GM23338 (cell line): Measurements from ENCODE around the gene MORC2. TPM values are rescaled to one million over a fixed set of nuclear protein-coding genes. Genes with fewer than 3 reads are reported as not detected.

Experiments used
- ATAC-seq: fragments of 200-7000 bp; cut with Tn5 transposase; 3 replicates; pipeline ENCODE4 v1.9.1; 2020
- DNase-seq: peaks from one replicate; pipeline ENCODE4 v3.0.0-alpha.2; 2015; ENCODE audit warnings: low spot score
- H2AFZ ChIP-seq: fragments of 200-600 bp; sonication (generic); 2 replicates; pipeline ENCODE4 v1.8.0; 2016; ENCODE audit warnings: antibody characterized with exemption, mild to moderate bottlenecking, moderate library complexity
- H3F3A ChIP-seq: fragments of 200-600 bp; sonication (generic); replicated peaks from 2 replicates; pipeline ENCODE4 v1.8.0; 2017; ENCODE audit warnings: antibody characterized with exemption, mixed run types, low read depth
- H3K27ac ChIP-seq: fragments of 200-600 bp; sonication (generic); 2 replicates; pipeline ENCODE4 v1.6.1; 2016; ENCODE audit warnings: low read depth
- H3K27me3 ChIP-seq: fragments of 200-600 bp; sonication (generic); 2 replicates; pipeline ENCODE4 v1.8.0; 2016; ENCODE audit warnings: mild to moderate bottlenecking, mixed run types, moderate library complexity; ENCODE audit not compliant: insufficient read depth
- H3K36me3 ChIP-seq: fragments of 200-600 bp; sonication (generic); 2 replicates; pipeline ENCODE4 v1.8.0; 2016; ENCODE audit warnings: mild to moderate bottlenecking; ENCODE audit not compliant: insufficient read depth
- H3K4me1 ChIP-seq: fragments of 200-600 bp; sonication (generic); 2 replicates; pipeline ENCODE4 v1.8.0; 2016; ENCODE audit warnings: mild to moderate bottlenecking, moderate library complexity; ENCODE audit not compliant: insufficient read depth
- H3K4me2 ChIP-seq: fragments of 200-600 bp; sonication (generic); 2 replicates; pipeline ENCODE4 v1.7.1; 2017; ENCODE audit warnings: mixed run types
- H3K4me3 ChIP-seq: fragments of 200-600 bp; sonication (generic); 2 replicates; pipeline ENCODE4 v1.6.1; 2016; ENCODE audit warnings: mixed run types
- H3K79me2 ChIP-seq: fragments of 200-600 bp; sonication (generic); replicated peaks from 2 replicates; pipeline ENCODE4 v1.8.0; 2017; ENCODE audit warnings: mild to moderate bottlenecking; ENCODE audit not compliant: insufficient read depth
- H3K9me2 ChIP-seq: fragments of 200-600 bp; sonication (generic); 2 replicates; pipeline ENCODE4 v1.8.0; 2017; ENCODE audit not compliant: insufficient read depth
- H4K20me1 ChIP-seq: fragments of 200-600 bp; sonication (generic); replicated peaks from 2 replicates; pipeline ENCODE4 v1.8.0; 2017; ENCODE audit warnings: mild to moderate bottlenecking; ENCODE audit not compliant: insufficient read depth
- H3K27ac Mint-ChIP-seq: 2 replicates; pipeline ENCODE4 v1.8.0; 2020; ENCODE audit warnings: inconsistent platforms, mild to moderate bottlenecking, moderate library complexity, mixed read lengths
- H3K27me3 Mint-ChIP-seq: 3 replicates; pipeline ENCODE4 v1.8.0; 2022; ENCODE audit warnings: low read depth, mild to moderate bottlenecking, moderate library complexity, mixed read lengths, inconsistent platforms; ENCODE audit not compliant: insufficient read depth, poor library complexity
- H3K36me3 Mint-ChIP-seq: 3 replicates; pipeline ENCODE4 v1.8.0; 2021; ENCODE audit warnings: low read depth, mild to moderate bottlenecking, inconsistent platforms, moderate library complexity, mixed read lengths
- H3K4me1 Mint-ChIP-seq: 3 replicates; pipeline ENCODE4 v1.8.0; 2020; ENCODE audit warnings: mild to moderate bottlenecking, inconsistent platforms, mixed read lengths
- H3K4me3 Mint-ChIP-seq: 3 replicates; pipeline ENCODE4 v1.8.0; 2021; ENCODE audit warnings: moderate library complexity, mild to moderate bottlenecking, inconsistent platforms, mixed read lengths
- H3K9me3 Mint-ChIP-seq: 3 replicates; pipeline ENCODE4 v1.8.0; 2020; ENCODE audit warnings: moderate library complexity, mild to moderate bottlenecking, inconsistent platforms, mixed read lengths
- CTCF ChIP-seq, 2 experiments: fragments of 200-600 bp in 1 of 2; sonication (generic) in 1 of 2; conservative IDR thresholded peaks; 2 replicates each; pipeline versions ENCODE4 v1.5.1 to v1.6.1; 2016 to 2017; ENCODE audit warnings: antibody characterized with exemption in 2 of 2, low read depth in 2 of 2, mild to moderate bottlenecking in 2 of 2, moderate library complexity in 1 of 2
- ETS1 ChIP-seq: IDR thresholded peaks from 2 replicates; pipeline ENCODE4 v1.6.1; 2016; ENCODE audit warnings: antibody characterized with exemption
- EZH2 ChIP-seq: fragments of 200-600 bp; sonication (generic); IDR thresholded peaks from one replicate; pipeline ENCODE4 v1.8.0; 2017; ENCODE audit warnings: antibody characterized with exemption, mild to moderate bottlenecking, low read depth; ENCODE audit not compliant: unreplicated experiment
- JUNB ChIP-seq: IDR thresholded peaks from one replicate; pipeline ENCODE4 v1.6.1; 2016; ENCODE audit warnings: antibody characterized with exemption; ENCODE audit not compliant: unreplicated experiment
- REST ChIP-seq: IDR thresholded peaks from one replicate; pipeline ENCODE4 v1.6.1; 2018; ENCODE audit warnings: antibody characterized with exemption; ENCODE audit not compliant: unreplicated experiment
- STAT1 ChIP-seq: IDR thresholded peaks from one replicate; pipeline ENCODE4 v1.6.1; 2016; ENCODE audit warnings: antibody characterized with exemption; ENCODE audit not compliant: unreplicated experiment
- ZNF114 ChIP-seq: fragments of 250-450 bp; sonication (Bioruptor Pico); IDR thresholded peaks from 2 replicates; pipeline ENCODE4 v1.5.0; 2020; ENCODE audit warnings: mild to moderate bottlenecking, moderate library complexity
- ZNF331 ChIP-seq: fragments of 250-450 bp; sonication (Bioruptor Pico); IDR thresholded peaks from 2 replicates; pipeline ENCODE4 v1.5.0; 2020; ENCODE audit warnings: low read depth, mild to moderate bottlenecking, moderate library complexity
- polyA plus RNA-seq: library from polyadenylated mRNA; unstranded; fragments of >200 nt; fragmentation: Nextera tagmentation; extraction: Ambion mirVana; gene quantifications from 2 replicates; pipeline ENCODE4 v1.2.1, GENCODE V29; 2016
- total RNA-seq: library from RNA; depleted of rRNA; stranded (reverse); fragments of >200 nt; shearing (Covaris generic); gene quantifications from 2 replicates; pipeline ENCODE4 v1.2.3, GENCODE V29; 2014

MORC2 gene
- total and polyA plus RNA-seq, 2 experiments from 2014 or later, result 33.1 to 63.8 TPM

- no peaks in the 10 kb centered on the region for H3F3A ChIP-seq
- peaks cover 6% of the 10 kb centered on the region for H4K20me1 ChIP-seq
- no peak overlapping the region for H3K4me3 Mint-ChIP-seq
- no peak for DNase-seq
- no peak overlapping the region for H2AFZ ChIP-seq
- no peak overlapping the region for H3K27ac Mint-ChIP-seq
- H3K27ac ChIP-seq, result no peak overlapping the region
- H3K27me3 Mint-ChIP-seq, result peaks cover 9% of the 10 kb centered on the region
- H3K79me2 ChIP-seq, result no peaks in the 10 kb centered on the region; the same call in 1 of the 2 replicates
- peaks cover 62% of the 10 kb centered on the region for H3K36me3 ChIP-seq
- H3K4me1 ChIP-seq, result no peaks in the 10 kb centered on the region
- H3K36me3 Mint-ChIP-seq, result peaks cover 96% of the 10 kb centered on the region
- H3K4me3 ChIP-seq, result no peak overlapping the region
- TF ChIP-seq STAT1 (no peak), REST (peak; percentile 52)
- no peak for ATAC-seq
- H3K9me2 ChIP-seq, result no peaks in the 10 kb centered on the region
- H3K27me3 ChIP-seq, result no peaks in the 10 kb centered on the region
- no peaks in the 10 kb centered on the region for H3K4me1 Mint-ChIP-seq
- no peak overlapping the region for H3K4me2 ChIP-seq
- no peaks in the 10 kb centered on the region; the same call in 2 of the 3 replicates for H3K9me3 Mint-ChIP-seq
Observed at GRCh38 chr22:30933457-30933856, 35.1 kb downstream of the MORC2 start.

- Histone ChIP-seq H3K4me1 (no peaks in the 10 kb centered on the region), H3K27ac (no peak overlapping the region), H3K36me3 (peaks cover 59% of the 10 kb centered on the region), H3K27me3 (no peaks in the 10 kb centered on the region), H3K4me3 (no peak overlapping the region), H3F3A (no peaks in the 10 kb centered on the region), H3K79me2 (no peaks in the 10 kb centered on the region; the same call in 1 of the 2 replicates), H3K4me2 (no peak overlapping the region), H4K20me1 (peaks cover 6% of the 10 kb centered on the region), H2AFZ (no peak overlapping the region), H3K9me2 (no peaks in the 10 kb centered on the region)
- no peaks in the 10 kb centered on the region; the same call in 2 of the 3 replicates for H3K9me3 Mint-ChIP-seq
- H3K4me1 Mint-ChIP-seq, result no peaks in the 10 kb centered on the region
- no peak for TF ChIP-seq JUNB
- TF ChIP-seq STAT1, result no peak
- TF ChIP-seq ZNF114 (CRISPR knock-in tag), result no peak
- no peak overlapping the region for H3K4me3 Mint-ChIP-seq
- no peak for ATAC-seq
- no peak overlapping the region for H3K27ac Mint-ChIP-seq
- DNase-seq, result no peak
- peaks cover 9% of the 10 kb centered on the region for H3K27me3 Mint-ChIP-seq
- H3K36me3 Mint-ChIP-seq, result peaks cover 97% of the 10 kb centered on the region
Observed at GRCh38 chr22:30932661-30933060, 35.9 kb downstream of the MORC2 start.

GRCh38 chr22:30931541-30932300 is 36.9 kb downstream of the MORC2 start:
- Mint-ChIP-seq H3K4me1 (no peaks in the 10 kb centered on the region), H3K27me3 (peaks cover 9% of the 10 kb centered on the region), H3K9me3 (no peaks in the 10 kb centered on the region; the same call in 2 of the 3 replicates), H3K27ac (no peak overlapping the region), H3K36me3 (peaks cover 97% of the 10 kb centered on the region), H3K4me3 (no peak overlapping the region)
- DNase-seq (no peak), ATAC-seq (no peak)
- H3F3A ChIP-seq, result no peaks in the 10 kb centered on the region
- no peaks in the 10 kb centered on the region for H3K9me2 ChIP-seq
- H4K20me1 ChIP-seq, result peaks cover 6% of the 10 kb centered on the region
- no peak overlapping the region for H2AFZ ChIP-seq
- no peaks in the 10 kb centered on the region for H3K4me1 ChIP-seq
- no peaks in the 10 kb centered on the region; the same call in 1 of the 2 replicates for H3K79me2 ChIP-seq
- no peak overlapping the region for H3K4me3 ChIP-seq
- no peak overlapping the region for H3K27ac ChIP-seq
- H3K27me3 ChIP-seq, result no peaks in the 10 kb centered on the region
- no peak for TF ChIP-seq CTCF (conservative IDR thresholded peaks at IDR 0.05; ENCODE audit: low read depth in 2 of 2)
- TF ChIP-seq JUNB, result no peak
- TF ChIP-seq ZNF114 (CRISPR knock-in tag), result no peak
- TF ChIP-seq EZH2, result no peak
- TF ChIP-seq ETS1, result no peak
- TF ChIP-seq ZNF331 (CRISPR knock-in tag), result no peak
- TF ChIP-seq STAT1, result no peak
- peaks cover 55% of the 10 kb centered on the region for H3K36me3 ChIP-seq
- H3K4me2 ChIP-seq, result no peak overlapping the region
